WERI-Rb-1 (cell line): ENCODE measurements around the gene PVR.

Experiments used
- DNase-seq: peaks from one replicate; pipeline ENCODE4 v3.0.0-alpha.2; 2020
- H3K27ac ChIP-seq: fragments of 250-450 bp; sonication (Bioruptor Pico); 2 replicates; pipeline ENCODE4 v1.5.1; 2020; ENCODE audit warnings: mild to moderate bottlenecking, moderate library complexity
- H3K27me3 ChIP-seq: fragments of 250-450 bp; sonication (Bioruptor Pico); 2 replicates; pipeline ENCODE4 v1.5.1; 2021; ENCODE audit warnings: mild to moderate bottlenecking, low read depth, moderate library complexity; ENCODE audit not compliant: insufficient read depth, severe bottlenecking
- H3K36me3 ChIP-seq: fragments of 250-450 bp; sonication (Bioruptor Pico); 2 replicates; pipeline ENCODE4 v1.5.1; 2020; ENCODE audit warnings: mild to moderate bottlenecking, moderate library complexity
- H3K4me3 ChIP-seq: 2 replicates; pipeline ENCODE4 v1.5.1; 2011; ENCODE audit warnings: low read depth, mild to moderate bottlenecking, control low read depth, low read length
- H3K9me3 ChIP-seq: fragments of 250-450 bp; sonication (Bioruptor Pico); 2 replicates; pipeline ENCODE4 v1.5.1; 2021; ENCODE audit warnings: mild to moderate bottlenecking, moderate library complexity; ENCODE audit not compliant: severe bottlenecking
- CTCF ChIP-seq: IDR thresholded peaks from 2 replicates; pipeline ENCODE4 v1.5.1; 2011; ENCODE audit warnings: low read depth, mild to moderate bottlenecking, control low read depth, inconsistent platforms, low read length

Gene PVR

GRCh38 chr19:44710483-44710882 is 66.8 kb downstream of the PVR start:
- Histone ChIP-seq H3K36me3 (no peaks in the 10 kb centered on the region), H3K27ac (no peak overlapping the region), H3K27me3 (no peaks in the 10 kb centered on the region), H3K4me3 (no peak overlapping the region), H3K9me3 (peaks cover 4% of the 10 kb centered on the region)
- no peak for TF ChIP-seq CTCF
- no peak for DNase-seq

- Histone ChIP-seq H3K27me3 (no peaks in the 10 kb centered on the region), H3K27ac (no peak overlapping the region), H3K36me3 (no peaks in the 10 kb centered on the region), H3K4me3 (no peak overlapping the region), H3K9me3 (peaks cover 4% of the 10 kb centered on the region)
- DNase-seq = no peak
- TF ChIP-seq CTCF = no peak
Observed at GRCh38 chr19:44712864-44713515, 69.3 kb downstream of the PVR start.
